Astrocyte of the hippocampus (primary cell): Measurements from ENCODE around the gene MYH10.

Source experiments
- DNase-seq: peaks from one replicate; pipeline ENCODE4 v3.0.0; 2011; ENCODE audit warnings: low read depth, low spot score

MYH10 gene

DNA sequence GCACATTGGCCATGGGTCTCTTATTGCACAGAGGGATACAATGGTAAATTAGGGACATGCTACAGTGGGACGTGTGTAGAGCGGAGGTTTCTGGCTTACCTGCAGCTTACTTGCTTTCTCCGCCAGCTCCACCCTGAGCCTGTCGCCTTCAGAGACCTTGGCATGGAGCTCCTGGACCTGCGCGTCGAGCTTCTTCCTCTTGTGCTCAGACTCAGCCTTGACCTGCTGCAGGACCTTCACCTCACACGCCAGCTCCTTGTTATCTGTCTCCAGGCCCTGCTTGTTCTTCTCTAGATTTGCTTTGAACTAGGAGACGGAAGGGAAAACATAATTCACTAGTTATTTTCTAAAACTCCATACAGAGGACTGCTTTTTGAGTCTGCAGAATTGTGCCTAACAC, 131.4 kb downstream of the MYH10 start:
- DNase-seq = no peak

DNA sequence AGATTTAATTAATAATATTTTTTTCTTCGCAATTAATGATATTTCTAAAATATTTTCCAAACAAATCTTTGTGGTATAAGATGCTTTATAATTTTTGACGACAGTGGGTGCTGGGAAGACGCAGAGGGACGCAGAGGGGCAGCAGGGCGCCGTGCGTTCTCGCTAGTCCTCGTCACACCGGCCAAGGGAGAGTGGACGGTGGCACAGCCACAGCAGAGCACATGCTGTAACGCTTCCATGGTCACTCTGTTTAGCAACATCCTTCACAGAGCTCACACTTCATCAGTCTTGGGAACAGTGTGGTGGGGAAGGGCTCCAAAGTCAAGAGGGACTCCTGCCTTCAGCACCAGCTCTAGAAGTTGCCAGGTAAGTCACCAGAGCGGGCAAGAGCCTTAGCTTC, 134.4 kb downstream of the MYH10 start:
- DNase-seq = no peak

DNA sequence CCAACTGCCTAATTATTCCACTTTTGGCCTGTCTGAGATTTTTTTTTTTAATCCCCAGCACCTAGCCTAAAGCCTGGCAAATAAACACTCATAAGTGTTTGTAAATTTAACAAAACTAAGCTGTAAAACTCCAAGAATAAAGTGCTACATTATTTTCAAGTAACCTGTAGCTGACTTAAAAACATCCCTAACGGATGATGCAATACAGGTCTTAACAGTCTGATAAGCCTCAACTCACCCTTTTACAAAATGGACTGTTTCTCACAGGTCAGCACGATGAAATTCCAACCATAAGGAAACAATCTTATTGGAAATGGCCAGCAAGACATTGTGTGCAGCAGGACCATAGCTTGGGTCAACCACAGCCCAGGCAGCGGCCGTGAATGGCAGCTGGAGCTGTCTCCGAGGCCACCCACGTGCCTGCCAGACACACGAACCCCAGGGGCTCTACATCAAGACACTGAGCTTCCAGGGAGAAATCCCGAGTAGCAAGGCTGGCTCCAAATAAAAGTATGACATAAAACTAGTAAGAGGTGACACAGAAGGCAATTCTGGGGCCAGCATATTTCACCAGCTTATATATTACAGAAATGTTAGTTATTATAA, 135.9 kb downstream of the MYH10 start:
- no peak for DNase-seq

DNA sequence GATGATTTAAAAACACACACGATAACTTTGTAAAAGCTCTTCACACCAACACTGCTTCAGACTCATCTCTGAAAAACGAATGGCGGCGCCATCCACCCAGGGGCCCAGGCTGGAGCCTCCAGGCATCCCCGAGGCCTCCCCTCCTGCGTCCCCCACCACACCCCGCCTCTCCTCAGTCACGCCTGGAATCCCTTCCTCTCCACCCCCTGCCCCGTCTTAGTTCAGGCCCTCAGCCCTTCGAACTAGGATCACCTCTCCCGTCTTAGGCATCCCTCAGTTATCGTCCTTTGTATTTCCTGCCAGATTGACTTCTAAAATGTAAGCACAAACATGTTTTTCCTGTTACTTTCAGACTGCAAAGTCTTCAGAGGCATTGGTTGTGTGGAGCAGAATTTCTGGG, 136.5 kb downstream of the MYH10 start:
- no peak for DNase-seq

DNA sequence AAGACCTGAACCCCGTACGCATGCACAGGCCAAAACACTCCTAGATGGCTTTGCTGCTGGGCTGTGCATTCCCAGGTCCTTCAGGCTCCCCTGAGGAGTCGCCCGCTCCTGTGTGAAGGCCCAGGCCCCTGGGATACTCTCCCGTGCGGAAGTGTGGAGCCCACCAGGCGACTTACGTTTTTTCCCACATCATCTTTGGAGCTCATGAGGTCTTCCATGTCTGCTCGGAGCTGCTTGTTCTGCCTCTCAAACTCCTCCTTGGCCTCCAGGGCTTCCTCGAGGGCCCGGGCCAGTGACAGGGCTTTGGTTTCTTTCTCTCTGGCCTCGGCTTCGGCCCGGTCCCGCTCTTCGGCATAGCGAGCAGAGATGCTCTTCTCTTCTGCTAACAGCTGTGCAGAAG, 138.4 kb downstream of the MYH10 start:
- no peak for DNase-seq

DNA sequence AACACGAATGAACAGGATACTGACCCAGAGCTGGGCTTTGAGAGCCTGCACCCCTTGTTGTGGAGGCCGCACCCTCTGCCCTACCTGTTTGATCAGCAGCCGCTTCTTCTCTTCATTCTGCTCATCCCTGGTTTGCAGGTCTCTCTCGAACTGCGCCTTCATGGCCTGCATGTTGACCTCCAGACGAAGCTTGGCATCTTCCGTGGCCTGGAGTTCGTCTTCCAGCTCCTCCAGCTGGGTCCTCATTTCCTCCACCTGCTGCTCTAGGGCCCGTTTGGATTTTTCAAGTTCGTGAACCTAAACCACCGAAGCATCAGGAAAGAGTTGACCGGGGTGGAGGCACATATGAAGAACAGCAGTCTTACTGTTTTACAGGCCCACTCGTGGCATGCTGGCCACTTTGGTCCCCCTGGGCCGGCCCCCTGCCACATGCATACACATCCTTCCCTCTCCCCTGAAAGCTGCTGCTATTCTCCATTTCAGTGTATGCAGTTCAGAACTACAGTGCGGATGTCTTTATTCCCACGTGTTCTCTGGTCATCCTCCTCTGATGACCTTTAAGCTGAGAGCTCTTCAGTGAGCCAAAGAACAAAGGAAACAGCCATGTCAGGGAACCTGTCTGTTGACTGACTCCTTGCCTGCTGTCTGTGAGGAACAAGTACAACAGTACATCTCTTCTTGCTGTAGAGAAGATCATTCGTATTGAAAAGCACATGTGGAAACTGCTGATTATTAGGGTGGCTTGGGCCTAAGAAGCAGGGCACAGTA, 140.1 kb downstream of the MYH10 start:
- DNase-seq = no peak

DNA sequence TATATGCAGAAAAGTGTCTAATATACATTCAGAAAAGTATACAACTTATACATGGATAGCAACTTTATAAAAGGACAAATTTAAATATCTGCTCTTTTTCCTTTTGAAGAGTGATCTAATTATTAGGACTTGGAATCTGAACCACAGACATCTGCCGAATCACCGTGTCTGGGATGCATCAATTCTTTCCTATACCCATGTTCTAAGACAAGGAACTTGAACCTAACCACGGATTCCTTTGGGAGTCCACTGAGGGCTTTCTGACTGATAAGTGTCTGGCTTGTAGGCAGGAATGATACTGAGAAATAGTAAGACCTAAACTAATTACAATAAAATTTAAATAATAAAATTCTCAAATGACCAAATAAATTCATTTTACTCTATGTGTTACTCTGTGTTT, 140.7 kb downstream of the MYH10 start:
- DNase-seq = no peak

DNA sequence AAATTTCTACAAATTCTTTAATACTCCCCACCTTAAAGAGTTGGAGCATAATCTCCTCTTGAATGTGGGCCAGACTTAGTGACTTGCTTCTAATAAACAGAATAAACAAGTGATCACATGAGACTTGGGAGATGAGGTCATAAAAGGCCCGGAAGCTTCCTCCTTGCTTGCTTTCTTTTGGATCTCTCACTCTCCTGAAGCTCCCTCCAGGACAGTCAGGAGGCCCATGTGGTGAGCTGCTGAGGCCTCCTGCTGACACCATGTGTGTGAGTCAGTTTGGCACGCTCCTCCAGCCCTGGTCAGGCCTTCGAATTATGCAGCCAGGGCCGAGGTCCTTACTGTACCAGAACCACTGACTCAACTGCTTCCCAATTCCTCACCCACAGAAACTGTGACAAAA, 141.6 kb downstream of the MYH10 start:
- peak; percentile 95 for DNase-seq

DNA sequence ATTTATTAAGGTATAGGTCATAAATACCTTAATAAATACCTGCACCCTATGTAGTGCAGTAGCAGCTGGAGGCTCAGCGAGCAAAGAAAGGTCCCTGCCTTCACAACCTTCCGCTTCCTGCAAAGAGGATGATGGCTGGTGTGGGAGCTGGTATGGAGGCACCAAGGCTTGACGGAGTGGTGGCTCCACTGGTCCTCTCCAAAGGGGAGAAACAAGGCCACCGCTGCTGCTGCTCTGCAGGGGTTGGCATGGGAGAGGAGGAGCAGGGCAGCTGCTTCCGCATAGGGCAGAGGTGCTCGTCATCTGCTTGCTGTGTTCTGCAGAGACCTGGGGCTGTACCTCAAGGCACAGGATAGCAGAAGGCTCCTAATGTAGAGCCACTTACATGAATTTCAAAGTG, 142.0 kb downstream of the MYH10 start:
- no peak for DNase-seq

DNA sequence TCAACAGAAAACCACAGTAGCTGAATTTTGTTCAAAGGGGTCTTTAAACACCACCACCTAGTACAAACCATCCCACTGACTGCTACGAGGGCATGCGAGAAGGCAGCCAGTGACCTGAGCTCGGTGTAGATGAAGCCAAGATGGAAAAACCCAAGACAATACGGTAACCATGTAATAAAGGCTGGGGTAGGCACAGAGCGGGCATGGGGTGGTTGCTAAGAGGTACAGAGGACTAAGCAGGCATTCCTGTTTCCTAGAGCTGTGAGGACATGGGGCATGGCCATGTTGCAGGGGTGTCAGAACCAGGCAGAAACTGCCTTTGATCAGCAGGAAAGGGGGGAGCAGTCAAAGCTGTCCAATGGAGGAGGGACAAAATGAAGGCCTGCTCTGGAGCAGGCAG, 142.8 kb downstream of the MYH10 start:
- DNase-seq = no peak

DNA sequence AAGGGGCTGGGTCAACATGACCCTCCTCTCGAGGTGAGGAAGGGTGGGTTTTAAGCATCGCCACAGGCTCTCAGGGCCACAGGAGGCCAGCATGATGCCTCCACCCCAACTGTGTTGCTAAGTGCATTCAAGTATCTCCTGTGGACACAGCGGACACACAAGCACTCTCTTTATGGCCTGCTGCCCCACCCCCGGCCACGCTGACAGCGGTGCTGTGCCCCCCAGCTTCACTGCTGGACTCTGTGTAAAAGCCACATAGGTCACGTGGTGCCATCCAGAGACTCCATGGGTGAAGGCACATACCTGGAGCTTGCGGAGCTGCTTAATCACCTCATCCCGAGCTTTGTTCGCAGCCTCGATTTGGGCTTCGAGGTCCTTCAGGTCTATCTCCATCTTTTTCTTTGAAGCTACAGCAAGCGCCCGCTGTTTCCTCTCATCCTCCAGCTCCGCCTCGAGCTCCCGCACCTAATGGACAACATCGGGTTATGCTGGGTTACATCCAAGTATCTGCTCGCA, 143.3 kb downstream of the MYH10 start:
- no peak for DNase-seq

DNA sequence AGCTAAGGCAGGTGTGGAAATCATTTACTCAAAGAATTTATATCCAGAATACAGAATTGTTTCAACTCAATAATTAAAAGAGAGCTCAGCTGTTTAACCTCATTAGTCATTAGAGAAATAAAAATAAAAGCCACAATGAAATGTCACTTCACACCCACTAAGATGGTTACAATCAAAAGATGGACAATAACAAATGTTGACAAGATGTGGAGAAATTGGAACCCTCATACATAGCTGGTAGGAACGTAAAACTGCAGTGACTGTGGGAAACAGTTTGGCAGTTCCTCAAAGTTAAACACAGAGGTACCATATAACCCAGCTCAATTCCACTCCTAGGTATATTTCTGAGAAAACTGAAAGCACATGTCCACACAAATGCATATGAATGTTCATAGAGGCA, 145.0 kb downstream of the MYH10 start:
- no peak for DNase-seq

DNA sequence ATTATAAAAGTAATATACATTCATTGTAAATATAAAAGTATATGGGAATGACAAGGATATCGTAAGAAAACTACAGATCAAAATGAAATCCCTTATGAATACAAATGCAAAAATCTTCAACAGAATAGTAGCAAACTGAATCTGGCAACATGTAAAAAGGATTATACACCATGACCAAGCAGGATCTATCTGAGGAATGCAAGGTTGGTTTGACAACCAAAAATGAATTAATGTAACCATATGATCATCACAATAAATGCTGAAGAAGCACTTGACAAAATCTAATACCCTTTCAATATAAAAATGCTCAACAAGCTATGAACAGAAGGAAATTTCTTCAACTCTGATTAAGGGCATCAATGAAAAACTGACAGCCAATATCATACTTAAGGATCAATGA, 146.1 kb downstream of the MYH10 start:
- no peak for DNase-seq

DNA sequence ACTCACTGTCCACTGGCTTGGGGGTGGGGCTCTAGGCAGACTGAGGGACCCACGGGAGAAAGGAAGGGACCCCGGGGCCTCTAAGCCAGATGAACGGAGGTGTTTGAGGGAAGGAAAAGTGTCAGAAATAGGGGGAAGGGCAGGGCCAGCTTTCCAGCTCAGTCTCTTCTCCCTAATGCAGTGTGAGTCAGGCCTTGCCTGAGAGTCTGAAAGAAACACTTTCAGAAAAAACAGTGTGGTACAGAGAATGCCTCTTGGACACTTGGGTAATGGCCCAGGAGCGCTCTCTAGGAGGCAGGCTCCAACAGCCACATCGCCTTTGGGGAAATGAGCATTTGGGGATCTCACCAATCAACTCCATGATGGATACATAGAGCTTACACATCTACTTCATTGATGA, 148.0 kb downstream of the MYH10 start:
- peak; percentile 52 for DNase-seq

DNA sequence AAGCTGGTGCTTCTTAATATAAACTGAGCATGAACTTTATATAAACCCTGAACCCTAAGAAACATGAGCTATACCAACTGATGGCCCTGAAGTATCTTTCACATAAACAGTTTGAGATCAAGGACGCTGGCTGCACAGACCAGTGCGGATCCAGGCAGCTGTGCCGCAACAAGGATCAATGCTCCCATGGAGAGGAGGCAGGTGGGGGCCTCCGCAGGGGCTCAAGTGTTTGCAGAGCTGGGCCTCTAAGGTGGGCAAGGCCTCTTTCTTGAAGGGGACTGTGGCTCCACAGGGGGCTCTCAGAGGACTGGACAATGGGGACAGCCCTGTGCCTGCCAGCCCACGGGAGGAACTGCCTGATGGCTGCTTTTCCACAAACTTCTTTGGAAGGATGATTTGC, 148.8 kb downstream of the MYH10 start:
- no peak for DNase-seq

DNA sequence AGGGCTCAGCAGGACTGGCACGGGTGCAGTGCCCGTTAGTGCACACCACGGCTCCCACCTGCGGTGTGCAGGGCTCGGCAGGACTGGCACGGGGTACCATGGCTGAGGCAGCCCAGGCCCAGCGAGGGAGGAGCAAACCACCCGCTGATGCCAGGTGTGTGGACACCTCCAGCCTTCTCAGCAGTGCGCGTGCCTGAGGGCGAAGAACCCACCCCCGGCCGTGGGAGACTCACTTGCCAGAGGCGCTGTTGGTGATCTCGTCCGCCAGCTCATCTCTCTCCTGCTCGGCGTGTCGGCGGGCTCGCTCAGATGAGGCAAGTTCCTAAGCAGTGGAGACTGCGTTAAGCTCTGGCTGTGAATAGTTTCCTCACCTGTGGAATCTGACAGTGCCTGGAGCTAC, 149.4 kb downstream of the MYH10 start:
- DNase-seq = no peak

DNA sequence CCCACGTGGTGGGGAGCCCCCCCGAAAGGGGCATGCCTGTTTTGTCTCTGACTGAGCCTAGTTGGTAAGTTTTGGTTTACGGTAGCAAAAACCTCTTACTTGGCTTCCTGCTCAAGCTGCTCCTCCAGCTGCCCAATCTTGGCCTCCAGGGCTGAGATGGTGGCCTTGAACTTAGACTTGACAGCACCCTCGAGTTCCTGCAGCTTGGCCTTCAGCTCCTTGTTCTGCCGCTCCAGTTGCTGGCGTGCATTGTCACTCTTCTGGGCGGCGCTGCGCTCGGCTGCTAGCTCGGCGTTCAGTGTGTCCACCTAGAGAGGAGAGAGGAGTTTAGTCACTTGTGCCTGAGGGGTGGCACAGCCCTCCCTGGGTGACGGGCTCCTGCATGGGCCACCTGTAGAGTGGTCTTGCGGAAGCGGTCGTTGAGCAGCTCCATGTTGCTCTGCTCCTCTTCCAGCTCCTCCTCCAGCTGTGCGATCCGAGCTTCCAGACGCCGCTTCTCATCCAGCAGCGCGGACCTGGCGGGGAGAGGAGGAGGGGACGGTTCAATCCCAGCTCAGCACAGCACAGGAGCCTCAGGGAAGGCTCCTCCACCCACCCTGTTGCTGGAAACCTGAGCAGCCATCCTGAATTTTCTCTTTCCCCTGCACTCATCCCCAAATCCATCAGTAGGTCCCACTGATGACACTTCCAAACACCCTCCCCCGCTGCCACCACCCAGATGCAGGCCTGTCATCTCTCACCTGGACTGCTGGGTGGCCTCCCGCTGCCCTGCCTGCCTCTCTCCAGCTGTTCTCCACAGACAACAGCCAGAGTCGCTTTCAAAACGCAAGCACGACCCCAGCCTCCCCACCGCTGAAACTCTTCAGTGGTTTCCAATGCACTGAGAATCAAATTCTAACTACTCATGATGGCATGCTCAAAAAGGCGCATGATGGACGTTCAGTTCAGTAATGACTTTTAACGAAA, 150.2 kb downstream of the MYH10 start:
- no peak for DNase-seq

DNA sequence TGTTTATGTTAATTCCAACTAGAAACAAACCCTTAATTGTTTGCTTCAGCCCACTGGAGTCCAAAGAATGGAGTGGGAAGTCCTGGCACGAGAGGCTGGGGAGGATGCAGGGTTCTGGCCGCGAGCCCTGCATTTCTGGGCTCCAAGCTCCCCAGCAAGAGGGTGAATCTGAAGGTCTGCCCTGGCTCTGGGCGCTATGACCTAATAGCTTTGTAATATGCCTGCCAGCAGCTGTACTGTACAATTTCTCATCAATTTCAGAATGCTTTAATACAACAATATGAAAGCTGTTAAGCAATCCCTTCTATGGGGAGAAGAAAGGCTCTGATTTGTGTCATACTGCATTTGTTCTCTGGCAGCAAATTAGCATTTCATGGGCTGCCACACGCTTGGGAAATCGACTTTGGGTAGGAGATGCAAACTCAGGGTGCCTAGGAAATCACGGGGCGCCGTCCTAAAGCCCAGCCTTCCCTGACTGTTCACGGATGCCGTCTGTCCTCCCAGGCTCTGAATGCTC, 151.0 kb downstream of the MYH10 start:
- DNase-seq = peak; percentile 76

DNA sequence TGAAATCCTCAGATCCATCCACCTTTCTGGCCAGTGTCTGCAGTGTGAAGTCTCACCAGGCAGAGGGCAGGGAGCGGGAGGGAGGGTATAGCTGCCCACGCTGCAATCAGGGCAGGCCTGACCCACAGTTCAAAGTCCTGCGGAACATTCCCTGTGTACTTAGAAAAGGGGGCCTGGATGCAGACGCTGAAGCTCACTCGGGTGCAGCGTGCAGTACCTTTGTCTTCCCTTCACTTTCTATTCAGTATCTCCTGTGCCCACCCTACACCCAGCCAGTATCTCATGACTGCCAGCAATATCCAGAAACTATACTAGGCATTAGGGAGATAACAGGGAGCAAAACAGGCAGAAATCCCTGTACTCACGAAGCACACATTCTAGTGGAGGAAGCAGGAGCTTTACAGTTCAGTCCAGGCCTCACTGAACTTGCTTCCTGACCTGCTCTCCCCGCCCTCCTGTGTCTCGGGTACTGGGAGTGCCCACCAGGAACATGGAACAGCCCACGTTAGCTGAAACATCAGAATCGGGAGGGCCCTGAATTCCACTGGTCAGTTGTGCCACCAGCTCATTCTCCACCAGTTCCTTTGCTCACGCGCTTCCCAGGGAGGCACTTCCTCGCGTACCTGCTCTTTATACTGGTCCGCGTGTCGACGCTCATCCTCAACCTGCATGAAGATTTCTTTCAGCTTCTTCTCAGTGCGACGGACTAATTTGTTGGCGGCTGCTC, 152.6 kb downstream of the MYH10 start:
- DNase-seq = no peak

DNA sequence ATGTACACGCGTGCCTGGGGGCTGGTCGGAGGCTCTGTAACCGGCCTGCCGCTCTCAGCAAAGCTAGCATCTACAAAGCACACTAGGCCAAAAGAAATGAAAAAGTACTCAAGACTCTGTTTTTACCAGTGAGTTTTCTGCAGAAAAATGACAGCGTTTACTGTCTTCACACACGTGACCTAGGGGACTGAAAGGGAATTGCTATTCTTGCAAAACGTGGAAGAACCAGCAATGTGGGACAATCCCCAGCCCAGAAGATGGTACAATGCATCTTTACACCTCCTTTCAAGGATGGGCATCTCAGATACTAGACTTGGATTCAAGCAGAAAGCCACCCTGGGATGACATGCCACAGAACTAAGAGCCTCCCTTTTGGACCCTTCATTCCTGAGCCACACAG, 153.4 kb downstream of the MYH10 start:
- no peak for DNase-seq

DNA sequence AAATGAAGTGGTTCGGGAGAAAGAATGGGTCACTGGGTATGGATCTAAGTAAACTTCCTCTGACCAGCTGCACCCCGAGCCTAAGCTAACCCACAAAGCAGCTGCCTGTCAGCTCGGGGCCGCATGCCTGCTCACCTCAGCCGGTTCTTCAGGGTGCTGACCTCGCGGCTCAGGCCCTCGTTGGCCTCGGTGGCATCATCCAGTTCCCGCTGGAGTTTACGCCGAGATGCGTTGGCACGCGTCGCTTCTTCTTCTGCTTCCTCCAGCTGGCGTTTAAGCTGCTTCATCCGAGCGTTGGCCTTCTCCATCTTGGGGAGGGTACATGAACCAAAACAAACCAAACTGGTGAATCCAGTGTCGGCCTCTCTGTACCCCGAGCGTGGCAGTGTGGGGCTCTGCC, 153.8 kb downstream of the MYH10 start:
- DNase-seq = no peak
